K562 (cell line): ENCODE results near the gene KLHDC10. TPM values are rescaled to one million over a fixed set of nuclear protein-coding genes. Genes with fewer than 3 reads are reported as not detected.

ENCODE experiments used
- ATAC-seq: fragments of 200-7000 bp; cut with Tn5 transposase; 3 replicates; pipeline ENCODE4 v1.9.1; 2020; ENCODE audit warnings: moderate library complexity
- BruUV-seq: library from RNA; stranded (reverse); fragments of 400-500 nt; replicated peaks from 2 replicates; lab custom pipeline; 2021; lab: Mats Ljungman, UMichigan
- CTCF ChIA-PET: fragments of 300-600 bp; formaldehyde crosslinking; extraction: SDS; loops from one replicate; lab custom pipeline; 2021; ENCODE audit warnings: low intra/inter-chr PET ratio; lab: Yijun Ruan, JAX
- POLR2A ChIA-PET: fragments of 300-600, 350-650 bp; sonication (Branson Sonifier 250); formaldehyde crosslinking; extraction: SDS; loops from one replicate; lab custom pipeline; 2021; ENCODE audit warnings: antibody characterized with exemption, inconsistent platforms; lab: Yijun Ruan, JAX
- DNase-seq, 4 experiments: peaks; one replicate each; pipeline versions ENCODE4 v3.0.0 to v3.0.0-alpha.2; 2011 to 2018; ENCODE audit warnings: low spot score in 3 of 4, mixed read lengths in 3 of 4; ENCODE audit errors: extremely low read depth in 1 of 4
- FAIRE-seq: peaks from 2 replicates; lab custom pipeline; 2011; peaks lifted over from hg19 to GRCh38; lab: Jason Lieb, UNC
- H2AFZ ChIP-seq: 2 replicates; pipeline ENCODE4 v1.6.0; 2011; ENCODE audit warnings: low read depth, low read length, control low read depth, inconsistent platforms
- H3K27ac ChIP-seq: fragments of 200-600 bp; 3 replicates; pipeline ENCODE4 v1.8.0; 2011; ENCODE audit warnings: low read depth, mild to moderate bottlenecking, control low read depth, inconsistent platforms, low read length, moderate library complexity, mixed read lengths; ENCODE audit errors: extremely low read depth
- H3K27me3 ChIP-seq, 2 experiments: fragments of 300-600 bp in 1 of 2; 2 replicates in 1 of 2; 3 replicates in 1 of 2; pipeline versions ENCODE4 v1.6.0 to v1.8.0; 2011; ENCODE audit warnings: inconsistent platforms in 2 of 2, low read length in 2 of 2, mild to moderate bottlenecking in 1 of 2, mixed read lengths in 1 of 2, moderate library complexity in 1 of 2; ENCODE audit not compliant: control insufficient read depth in 2 of 2, insufficient read depth in 2 of 2
- H3K36me3 ChIP-seq: fragments of 300-600 bp; 3 replicates; pipeline ENCODE4 v1.8.0; 2011; ENCODE audit warnings: mild to moderate bottlenecking, low read length, inconsistent platforms; ENCODE audit not compliant: control insufficient read depth, insufficient read depth
- H3K4me1 ChIP-seq, 2 experiments: fragments of 200-600 bp in 1 of 2; replicated peaks in 1 of 2; 2 replicates in 1 of 2; 3 replicates in 1 of 2; pipeline versions ENCODE4 v1.5.1 to v1.8.0; 2011; ENCODE audit warnings: inconsistent platforms in 2 of 2, low read length in 2 of 2, mild to moderate bottlenecking in 1 of 2, mixed read lengths in 1 of 2, moderate library complexity in 1 of 2; ENCODE audit not compliant: control insufficient read depth in 2 of 2, insufficient read depth in 2 of 2
- H3K4me2 ChIP-seq: 2 replicates; pipeline ENCODE4 v1.6.1; 2011; ENCODE audit warnings: low read length, control low read depth, inconsistent platforms, mixed read lengths; ENCODE audit not compliant: insufficient read depth
- H3K4me3 ChIP-seq: fragments of 200-600 bp; sonication (generic), shearing (Covaris generic); 2 replicates; pipeline ENCODE4 v1.5.1; 2016; ENCODE audit warnings: control low read depth, inconsistent platforms
- H3K79me2 ChIP-seq: fragments of 200-600 bp; 3 replicates; pipeline ENCODE4 v1.8.0; 2011; ENCODE audit warnings: low read length, inconsistent platforms; ENCODE audit not compliant: control insufficient read depth, insufficient read depth
- H3K9ac ChIP-seq, 2 experiments: 2 replicates each; pipeline versions ENCODE4 v1.6.0 to v1.6.1; 2011; ENCODE audit warnings: low read depth in 2 of 2, low read length in 2 of 2, control low read depth in 1 of 2, inconsistent platforms in 1 of 2, mild to moderate bottlenecking in 1 of 2, mixed read lengths in 1 of 2; ENCODE audit not compliant: insufficient read depth in 1 of 2
- H3K9me1 ChIP-seq: one replicate; pipeline ENCODE4 v1.6.0; 2011; ENCODE audit warnings: inconsistent platforms, mild to moderate bottlenecking, low read length, moderate library complexity; ENCODE audit not compliant: control insufficient read depth, insufficient read depth
- H3K9me3 ChIP-seq: replicated peaks from 2 replicates; pipeline ENCODE4 v1.5.1; 2011; ENCODE audit warnings: low read depth, low read length, inconsistent platforms; ENCODE audit not compliant: control insufficient read depth, insufficient read depth
- H4K20me1 ChIP-seq: replicated peaks from 2 replicates; pipeline ENCODE4 v1.6.1; 2011; ENCODE audit warnings: low read length, inconsistent platforms, mixed read lengths; ENCODE audit not compliant: control insufficient read depth, insufficient read depth
- CC2D1A ChIP-seq: fragments of 450-650 bp; IDR thresholded peaks from 2 replicates; pipeline ENCODE4 v1.6.1; 2017; ENCODE audit warnings: mild to moderate bottlenecking
- EHMT2 ChIP-seq: fragments of 450-650 bp; IDR thresholded peaks from 2 replicates; pipeline ENCODE4 v1.6.1; 2018; ENCODE audit warnings: antibody characterized with exemption
- FIP1L1 ChIP-seq: fragments of 200-400 bp; formaldehyde crosslinking; IDR thresholded peaks from 2 replicates; pipeline ENCODE4 v1.6.1; 2018; ENCODE audit warnings: mild to moderate bottlenecking, low read depth, low read length; ENCODE audit not compliant: poor library complexity, severe bottlenecking
- FOXA3 ChIP-seq, 2 experiments: fragments of 450-650 bp in 1 of 2; sonication (generic) in 1 of 2; formaldehyde crosslinking; IDR thresholded peaks in 1 of 2; conservative IDR thresholded peaks in 1 of 2; 2 replicates each; pipeline versions ENCODE4 v1.4.0 to v1.8.0; 2020 to 2022; ENCODE audit warnings: mild to moderate bottlenecking in 2 of 2, missing genetic modification reagents in 1 of 2
- NEUROD1 ChIP-seq: fragments of 150-350 bp; IDR thresholded peaks from 2 replicates; pipeline ENCODE4 v1.6.1; 2014; ENCODE audit warnings: borderline replicate concordance, low read length, low read depth; ENCODE audit not compliant: partially characterized antibody
- NFIX ChIP-seq: fragments of 250-450 bp; sonication (Bioruptor Pico); IDR thresholded peaks from 2 replicates; pipeline ENCODE4 v1.4.0; 2020; ENCODE audit warnings: low read depth, mild to moderate bottlenecking, moderate library complexity
- POLR2A ChIP-seq: fragments of 450-650 bp; conservative IDR thresholded peaks from 2 replicates; pipeline ENCODE4 v1.6.1; 2016
- PRMT5 ChIP-seq: sonication (generic); formaldehyde crosslinking; IDR thresholded peaks from 2 replicates; pipeline ENCODE4 v1.5.0; 2020; ENCODE audit warnings: missing genetic modification reagents
- PYGO2 ChIP-seq: fragments of 450-650 bp; IDR thresholded peaks from 2 replicates; pipeline ENCODE4 v1.6.1; 2016; ENCODE audit warnings: mild to moderate bottlenecking, missing genetic modification characterization, moderate library complexity, missing compliant biosample characterization
- RBM22 ChIP-seq: fragments of 200-400 bp; formaldehyde crosslinking; IDR thresholded peaks from 2 replicates; pipeline ENCODE4 v1.6.1; 2018; ENCODE audit warnings: low read length, low read depth; ENCODE audit not compliant: poor library complexity, severe bottlenecking
- TBL1XR1 ChIP-seq, 2 experiments: IDR thresholded peaks; 2 replicates each; pipeline ENCODE4 v1.6.1; 2012; ENCODE audit warnings: improper control_type of control experiment in 2 of 2, low read length in 2 of 2, mild to moderate bottlenecking in 1 of 2
- ZBTB17 ChIP-seq: fragments of 450-650 bp; formaldehyde crosslinking; IDR thresholded peaks from 2 replicates; pipeline ENCODE4 v1.4.0; 2020; ENCODE audit warnings: mild to moderate bottlenecking
- ZFX ChIP-seq: sonication (generic); formaldehyde crosslinking; IDR thresholded peaks from 2 replicates; pipeline ENCODE4 v1.8.0; 2022; ENCODE audit warnings: mild to moderate bottlenecking, missing genetic modification reagents, moderate library complexity
- WGBS: fragments of 100-300 bp; shearing (Covaris generic); methylation state at CpG from one replicate; pipeline ENCODE4 v1.1.6; 2016; ENCODE audit warnings: low coverage, mixed read lengths; ENCODE audit not compliant: insufficient coverage; ENCODE audit errors: missing lambda C conversion rate; 5-methylcytosine and 5-hydroxymethylcytosine counted together
- in situ Hi-C: fragments of 300-500 bp; cut with MboI; formaldehyde crosslinking; loops from 4 replicates; pipeline ENCODE4 v1.15.0; 2018; ENCODE audit warnings: inconsistent platforms, mixed read lengths
- intact Hi-C: fragments of 100-400 bp; cut with micrococcal nuclease; formaldehyde crosslinking; loops from 2 replicates; pipeline ENCODE4 v1.14.2; 2022
- polyA plus RNA-seq, 8 experiments: library from polyadenylated mRNA; depleted of rRNA in 4 of 8; stranded (reverse) in 5 of 8; unstranded in 3 of 8; fragments of >200 nt; fragmentation: Nextera tagmentation in 2 of 8; fragmentation: Illumina TruSeq in 1 of 8; extraction: Ambion mirVana in 2 of 8; extraction: Trizol in 1 of 8; gene quantifications; 2 replicates each; pipeline versions ENCODE4 v1.2.1 to v1.2.3, GENCODE V29; 2011 to 2014; ENCODE audit warnings: inconsistent platforms in 1 of 8, missing spikeins in 1 of 8
- total RNA-seq, 7 experiments: library from RNA; depleted of rRNA in 6 of 7; stranded (reverse); fragments of >200 nt in 6 of 7; fragmentation: Illumina TruSeq in 2 of 7; extraction: Trizol in 2 of 7; gene quantifications; 2 replicates each; pipeline versions ENCODE4 v1.2.1 to v1.2.3, GENCODE V29; 2011 to 2021; ENCODE audit warnings: low replicate concordance in 1 of 7

KLHDC10 gene
- total and polyA plus RNA-seq, 9 of the 15 experiments (the other 6 are each of a cell fraction or from before 2014, with no cell fraction given): 9.8 to 80.5 (median 31.4) TPM

DNA sequence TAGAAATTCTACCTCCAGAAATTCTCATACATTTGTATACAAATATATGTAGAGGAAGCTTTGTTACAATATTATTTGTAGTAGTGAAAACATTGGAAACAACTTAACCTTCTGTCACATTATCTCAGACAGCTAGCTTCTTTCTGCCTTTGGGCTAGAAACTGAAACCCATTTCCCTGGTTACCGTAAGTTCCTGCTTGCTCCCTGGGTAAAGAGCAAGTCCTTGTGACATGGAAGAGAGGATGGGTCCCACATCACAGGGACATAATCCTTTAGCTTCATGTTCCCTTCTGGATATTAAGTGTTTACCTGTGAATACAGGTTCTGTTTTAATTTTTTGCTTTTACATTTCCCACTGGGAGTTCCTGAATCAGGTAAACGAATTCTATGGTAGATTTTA, 41.8 kb downstream of the KLHDC10 start:
- DNase-seq: no peak
- no peaks in the 10 kb centered on the region for H4K20me1 ChIP-seq
- H3K4me1 ChIP-seq: no peaks in the 10 kb centered on the region
- WGBS: 59% methylated on average over 2 of the region's 2 CpGs
- CTCF ChIA-PET: no interaction called here
- no peak overlapping the region for H3K4me2 ChIP-seq
- POLR2A ChIA-PET: interaction anchor here (1.5 to 2.4 kb wide), 5 partner anchors 9 to 25 kb away, joined by 5 to 9 read pairs (median 7); no protein-coding TSS in a partner anchor
- no peak overlapping the region for H2AFZ ChIP-seq
- H3K79me2 ChIP-seq: peaks cover 3% of the 10 kb centered on the region; the same call in 1 of the 3 replicates
- no peaks in the 10 kb centered on the region for H3K9me3 ChIP-seq
- in situ Hi-C loops: no loop called here
- BruUV-seq: no TSS peak
- no peaks in the 10 kb centered on the region; the same call in 1 of the 3 replicates for H3K36me3 ChIP-seq
- H3K9ac ChIP-seq: no peak overlapping the region
- no peaks in the 10 kb centered on the region; a peak in 1 of 5 replicates for H3K27me3 ChIP-seq
- intact Hi-C loops: no loop called here
- no peak for FAIRE-seq
- ATAC-seq: no peak
- H3K27ac ChIP-seq: no peak overlapping the region
- H3K9me1 ChIP-seq: no peaks in the 10 kb centered on the region
- no peak overlapping the region for H3K4me3 ChIP-seq
- TF ChIP-seq PYGO2 (0 out of 2 replicates have a peak, but pooled peaks have one; percentile 24), PRMT5 (no peak)

GRCh38 chr7:130112662-130113425, 42.5 kb downstream of the KLHDC10 start:
- no peak for FAIRE-seq
- H3K27me3 ChIP-seq: no peaks in the 10 kb centered on the region; a peak in 1 of 5 replicates
- no peak overlapping the region for H3K9ac ChIP-seq
- no peak overlapping the region for H3K4me3 ChIP-seq
- H2AFZ ChIP-seq: no peak overlapping the region
- intact Hi-C loops (no loop called here), in situ Hi-C loops (no loop called here)
- no peaks in the 10 kb centered on the region for H4K20me1 ChIP-seq
- BruUV-seq: no TSS peak
- no peaks in the 10 kb centered on the region for H3K9me1 ChIP-seq
- H3K27ac ChIP-seq: no peak overlapping the region
- H3K9me3 ChIP-seq: no peaks in the 10 kb centered on the region
- POLR2A ChIA-PET: interaction anchor here (1.0 to 2.4 kb wide), 7 partner anchors 9 to 109 kb away, joined by 3 to 9 read pairs (median 7); no protein-coding TSS in a partner anchor
- peaks cover 3% of the 10 kb centered on the region; the same call in 1 of the 3 replicates for H3K79me2 ChIP-seq
- peak; percentile 79 for ATAC-seq
- no peaks in the 10 kb centered on the region for H3K4me1 ChIP-seq
- CTCF ChIA-PET: no interaction called here
- DNase-seq: no peak
- no peak overlapping the region for H3K4me2 ChIP-seq
- no peaks in the 10 kb centered on the region; the same call in 1 of the 3 replicates for H3K36me3 ChIP-seq
- WGBS: 91% methylated on average over 4 of the region's 4 CpGs
- TF ChIP-seq FOXA3 (CRISPR knock-in tag; conservative IDR thresholded peaks at IDR 0.05 in 1 of 2, IDR thresholded peaks at IDR 0.05 in 1 of 2) (no peak), RBM22 (no peak), EHMT2 (peak; percentile 43; the same call in 1 of the 2 replicates), NEUROD1 (no peak), FIP1L1 (no peak), NFIX (CRISPR knock-in tag) (no peak), ZBTB17 (CRISPR knock-in tag) (no peak), POLR2A (0 out of 2 replicates have a peak, but pooled peaks have one; percentile 16), ZFX (CRISPR knock-in tag) (no peak), TBL1XR1 (IDR thresholded peaks at IDR 0.05; ENCODE audit: low read length in 2 of 2) (no peak), CC2D1A (0 out of 2 replicates have a peak, but pooled peaks have one; percentile 23)
